Measurements from ENCODE around the gene PRAF2. TPM values are rescaled to one million over a fixed set of nuclear protein-coding genes. Genes with fewer than 3 reads are reported as not detected.
A peak's percentile ranks its signal among the peaks of the same experiment; 100 is the strongest.

PRAF2 gene
- total RNA-seq, 2 donors from 2014 or later: 7.0 to 9.9 TPM

GRCh38 chrX:49103637-49104036, 29.8 kb upstream of the PRAF2 start:
- TF ChIP-seq, protein P1, sequence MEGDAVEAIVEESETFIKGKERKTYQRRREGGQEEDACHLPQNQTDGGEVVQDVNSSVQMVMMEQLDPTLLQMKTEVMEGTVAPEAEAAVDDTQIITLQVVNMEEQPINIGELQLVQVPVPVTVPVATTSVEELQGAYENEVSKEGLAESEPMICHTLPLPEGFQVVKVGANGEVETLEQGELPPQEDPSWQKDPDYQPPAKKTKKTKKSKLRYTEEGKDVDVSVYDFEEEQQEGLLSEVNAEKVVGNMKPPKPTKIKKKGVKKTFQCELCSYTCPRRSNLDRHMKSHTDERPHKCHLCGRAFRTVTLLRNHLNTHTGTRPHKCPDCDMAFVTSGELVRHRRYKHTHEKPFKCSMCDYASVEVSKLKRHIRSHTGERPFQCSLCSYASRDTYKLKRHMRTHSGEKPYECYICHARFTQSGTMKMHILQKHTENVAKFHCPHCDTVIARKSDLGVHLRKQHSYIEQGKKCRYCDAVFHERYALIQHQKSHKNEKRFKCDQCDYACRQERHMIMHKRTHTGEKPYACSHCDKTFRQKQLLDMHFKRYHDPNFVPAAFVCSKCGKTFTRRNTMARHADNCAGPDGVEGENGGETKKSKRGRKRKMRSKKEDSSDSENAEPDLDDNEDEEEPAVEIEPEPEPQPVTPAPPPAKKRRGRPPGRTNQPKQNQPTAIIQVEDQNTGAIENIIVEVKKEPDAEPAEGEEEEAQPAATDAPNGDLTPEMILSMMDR (IDR thresholded peaks at IDR 0.05): no peak
- no peaks in the 10 kb centered on the region for H3K36me3 ChIP-seq
- intact Hi-C loops (cut with DNase I): no loop called here

GRCh38 chrX:49102190-49102589, 28.4 kb upstream of the PRAF2 start:
- H3K27ac ChIP-seq: no peak overlapping the region
- no peak overlapping the region for H3K9ac ChIP-seq (ENCODE audit: low read depth in 2 of 2, low read length in 2 of 2)
- TF ChIP-seq, protein P1 (IDR thresholded peaks at IDR 0.05): no peak
- no peaks in the 10 kb centered on the region for H3K27me3 ChIP-seq
- no peaks in the 10 kb centered on the region for H3K9me3 ChIP-seq
- no peak for DNase-seq
- no peaks in the 10 kb centered on the region for H3K36me3 ChIP-seq
- H3K4me1 ChIP-seq: no peaks in the 10 kb centered on the region
- intact Hi-C loops (cut with DNase I): no loop called here
- H3K4me3 ChIP-seq: no peak overlapping the region

More at GRCh38 chrX:49103637-49104036, 29.8 kb upstream of the PRAF2 start:
- Histone ChIP-seq H3K27me3 (no peaks in the 10 kb centered on the region), H3K4me1 (no peaks in the 10 kb centered on the region), H3K9ac (ENCODE audit: low read depth in 2 of 2, low read length in 2 of 2) (no peak overlapping the region), H3K9me3 (no peaks in the 10 kb centered on the region), H3K4me3 (no peak overlapping the region), H3K27ac (no peak overlapping the region)
- no peak for DNase-seq

DNA sequence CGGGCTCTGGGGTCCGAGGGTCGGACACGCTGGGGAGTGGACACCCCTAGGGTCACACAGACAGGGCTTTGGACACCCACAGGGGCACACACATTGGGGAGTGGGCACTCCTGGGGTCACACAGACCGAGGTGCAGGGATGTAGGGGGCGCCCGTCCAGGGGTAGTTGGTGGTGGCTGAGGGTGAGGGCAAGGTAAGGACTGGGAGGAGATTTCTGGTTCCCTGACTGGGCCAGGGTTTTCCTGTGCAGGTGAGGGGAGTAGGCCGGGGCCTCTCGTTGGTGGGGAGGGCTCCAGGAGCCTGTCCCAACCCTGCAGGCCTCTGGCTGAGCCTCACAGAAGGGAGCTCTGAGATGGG, 27.8 kb upstream of the PRAF2 start:
- Histone ChIP-seq H3K36me3 (no peaks in the 10 kb centered on the region), H3K4me1 (no peaks in the 10 kb centered on the region), H3K27me3 (no peaks in the 10 kb centered on the region), H3K9me3 (no peaks in the 10 kb centered on the region), H3K4me3 (peak overlapping the region; percentile 50), H3K9ac (ENCODE audit: low read depth in 2 of 2, low read length in 2 of 2) (peak overlapping the region; percentile 55 to 72), H3K27ac (no peak overlapping the region)
- TF ChIP-seq, protein P1 (IDR thresholded peaks at IDR 0.05): no peak
- no peak for DNase-seq
- intact Hi-C loops (cut with DNase I): no loop called here

- H3K9ac ChIP-seq (ENCODE audit: low read depth in 2 of 2, low read length in 2 of 2): peak overlapping the region; percentile 72 to 81
- H3K4me3 ChIP-seq: peak overlapping the region; percentile 50
- H3K27me3 ChIP-seq: no peaks in the 10 kb centered on the region
- no peaks in the 10 kb centered on the region for H3K9me3 ChIP-seq
- TF ChIP-seq, protein P1 (IDR thresholded peaks at IDR 0.05): no peak
- no peaks in the 10 kb centered on the region for H3K36me3 ChIP-seq
- no peaks in the 10 kb centered on the region for H3K4me1 ChIP-seq
- H3K27ac ChIP-seq: peak overlapping the region; percentile 68
- DNase-seq: peak; percentile 91
- intact Hi-C loops (cut with DNase I): no loop called here
These were observed 27.2 kb upstream of the PRAF2 start for GRCh38 chrX:49100704-49101628.

GRCh38 chrX:49096419-49096818, 22.6 kb upstream of the PRAF2 start:
- no peak overlapping the region for H3K27ac ChIP-seq
- H3K4me1 ChIP-seq: no peaks in the 10 kb centered on the region
- H3K9me3 ChIP-seq: no peaks in the 10 kb centered on the region
- no peak overlapping the region for H3K9ac ChIP-seq (ENCODE audit: low read depth in 2 of 2, low read length in 2 of 2)
- intact Hi-C loops (cut with DNase I): no loop called here
- H3K36me3 ChIP-seq: no peaks in the 10 kb centered on the region
- no peak for DNase-seq
- no peaks in the 10 kb centered on the region for H3K27me3 ChIP-seq
- TF ChIP-seq, protein P1 (IDR thresholded peaks at IDR 0.05): no peak
- no peak overlapping the region for H3K4me3 ChIP-seq
